HG02763 (cell line): ENCODE measurements around the gene DHX29.

Source experiments
- ATAC-seq: cut with Tn5 transposase; IDR thresholded peaks from one replicate; pipeline ENCODE4 v1.9.1; 2021; ENCODE audit warnings: mild to moderate bottlenecking, moderate library complexity; ENCODE audit not compliant: unreplicated experiment

DHX29 gene

DNA sequence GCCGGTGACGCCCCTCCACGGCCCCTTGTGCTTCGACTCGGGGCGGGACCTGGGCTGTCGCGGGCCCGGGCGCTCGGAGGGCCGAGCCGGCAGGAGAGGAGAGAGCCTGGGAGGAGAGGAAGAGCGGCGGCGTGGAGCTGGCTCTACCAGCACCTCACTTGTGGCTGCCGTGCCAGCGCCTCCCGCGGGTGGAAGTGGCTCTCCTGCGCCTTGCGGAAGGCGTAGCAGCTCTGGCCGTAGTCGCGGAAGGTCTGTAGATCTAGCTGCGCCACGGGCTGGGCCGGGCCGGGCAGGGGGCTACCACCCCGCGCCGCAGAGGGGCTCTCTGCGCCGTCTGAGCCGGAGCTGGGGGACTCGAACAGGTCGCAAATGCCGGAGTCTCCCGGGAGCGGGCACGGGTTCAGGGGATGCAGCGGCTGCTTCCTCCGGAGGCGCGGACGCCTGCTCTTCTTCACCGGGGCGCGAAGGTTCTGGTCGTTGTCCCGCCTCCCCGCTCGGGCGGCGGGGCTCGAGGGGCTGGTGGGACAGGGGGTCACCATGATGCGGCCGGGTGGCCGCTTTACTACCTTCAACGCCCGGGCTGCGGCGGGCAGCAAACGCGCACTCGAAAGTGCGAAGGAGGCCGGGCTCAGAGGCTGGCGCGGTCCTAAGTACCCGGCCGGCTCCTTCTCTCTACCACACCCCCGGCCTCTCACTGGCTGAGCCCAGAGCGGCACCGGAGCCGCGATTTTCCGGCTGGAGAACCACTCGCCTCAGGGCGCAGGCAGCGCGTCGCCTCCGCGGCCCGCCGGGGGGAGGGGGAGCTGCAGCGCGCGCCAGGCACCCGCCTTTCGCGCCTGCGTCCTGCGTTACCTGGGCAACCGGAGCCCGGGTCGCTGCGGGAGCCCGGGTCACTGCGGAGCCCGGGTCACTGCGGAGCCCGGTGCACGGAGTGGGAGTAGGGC lies 74.2 kb downstream of the DHX29 start, which contains the start of gene CCNO:
Gene CCNO (minus strand): TSS at position 624 of the 944 bp plus-strand sequence. CDS start 85 bp downstream, at position 539.
- peak; percentile 48 for ATAC-seq

- peak; percentile 11 for ATAC-seq
These were observed 75.1 kb downstream of the DHX29 start for GRCh38 chr5:55232271-55232984.

- ATAC-seq, result no peak
These were observed 75.6 kb downstream of the DHX29 start for GRCh38 chr5:55231919-55232270.

- no peak for ATAC-seq
These were observed 76.2 kb downstream of the DHX29 start for GRCh38 chr5:55231029-55231918.

- ATAC-seq, result no peak
These were observed 77.3 kb downstream of the DHX29 start for GRCh38 chr5:55230086-55230629.

GRCh38 chr5:55227664-55228430 lies 79.6 kb downstream of the DHX29 start:
- ATAC-seq, result no peak

GRCh38 chr5:55226934-55227663 lies 80.4 kb downstream of the DHX29 start, which contains the start of gene MCIDAS:
Gene MCIDAS, minus strand, starts transcription at chr5:55227315. Its CDS starts 177 bp downstream, at chr5:55227138.
- peak; percentile 36 for ATAC-seq

GRCh38 chr5:55226027-55226933 lies 81.2 kb downstream of the DHX29 start:
- peak; percentile 41 for ATAC-seq

GRCh38 chr5:55225346-55225745 lies 82.1 kb downstream of the DHX29 start:
- ATAC-seq, result no peak

DNA sequence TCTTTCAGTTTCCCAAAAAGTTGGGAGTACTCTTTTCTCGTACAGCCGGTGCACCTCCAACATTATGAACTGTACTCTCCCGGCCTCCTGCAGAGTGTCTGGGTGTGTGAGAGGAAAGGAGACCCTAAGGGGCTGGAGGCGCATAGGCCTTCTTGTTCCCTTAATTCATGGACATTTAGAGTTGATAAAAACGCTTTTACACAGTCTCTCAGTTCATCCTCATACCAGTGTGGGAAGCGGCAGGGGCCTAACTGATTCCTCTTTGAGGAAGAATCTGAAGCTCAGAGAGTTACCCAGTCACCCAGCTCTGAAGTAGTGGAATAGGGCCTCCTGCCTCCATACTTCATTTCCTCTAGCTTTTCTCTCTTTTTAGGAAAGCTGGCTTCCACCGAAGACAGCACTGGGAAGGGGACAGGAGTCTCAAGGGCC lies 83.7 kb downstream of the DHX29 start:
- no peak for ATAC-seq

- ATAC-seq, result no peak
These were observed 84.3 kb downstream of the DHX29 start for GRCh38 chr5:55222985-55223811.

DNA sequence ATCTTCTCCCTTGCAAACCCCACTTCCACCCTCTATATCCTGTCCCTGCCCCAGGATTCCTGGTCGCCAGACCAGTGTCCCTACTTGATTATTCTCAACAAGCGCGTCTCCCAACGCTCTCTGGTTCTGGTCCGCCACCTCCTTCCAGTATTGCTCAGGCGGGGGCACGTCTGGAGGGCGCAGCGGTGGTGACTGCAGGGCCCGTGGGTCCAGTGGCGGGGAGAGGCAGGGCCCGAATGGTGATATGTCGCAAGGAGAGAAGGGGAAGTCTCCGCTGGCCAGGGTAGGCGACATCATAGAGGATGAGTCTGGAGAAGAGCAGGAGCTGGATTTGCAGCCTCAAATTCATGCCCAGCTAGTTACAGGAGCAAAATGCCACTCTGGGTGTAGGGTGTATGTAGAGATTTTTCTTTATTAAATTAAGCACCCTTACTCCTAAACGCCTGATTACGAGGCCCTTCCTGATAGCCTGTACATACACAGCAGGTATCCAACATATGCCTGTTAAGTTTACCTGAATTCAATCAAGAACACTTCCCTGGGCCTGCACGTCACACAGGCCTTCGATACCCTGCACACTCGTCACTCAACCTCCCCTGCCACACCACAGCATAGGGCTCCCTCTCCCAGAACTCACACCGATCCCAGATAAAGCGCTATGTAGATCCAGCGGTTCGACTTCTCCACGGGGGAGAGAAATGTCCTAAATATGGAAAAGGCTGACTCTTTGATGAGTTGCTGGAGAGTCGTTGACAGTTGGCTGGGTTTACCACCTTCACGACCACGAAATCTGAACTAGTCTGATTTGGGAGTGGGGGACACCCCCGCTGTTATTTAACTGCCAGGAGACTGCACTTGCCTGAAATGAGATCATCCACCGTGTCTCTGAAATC lies 85.2 kb downstream of the DHX29 start:
- no peak for ATAC-seq

- ATAC-seq, result no peak
These were observed 86.9 kb downstream of the DHX29 start for GRCh38 chr5:55220433-55221185.

DNA sequence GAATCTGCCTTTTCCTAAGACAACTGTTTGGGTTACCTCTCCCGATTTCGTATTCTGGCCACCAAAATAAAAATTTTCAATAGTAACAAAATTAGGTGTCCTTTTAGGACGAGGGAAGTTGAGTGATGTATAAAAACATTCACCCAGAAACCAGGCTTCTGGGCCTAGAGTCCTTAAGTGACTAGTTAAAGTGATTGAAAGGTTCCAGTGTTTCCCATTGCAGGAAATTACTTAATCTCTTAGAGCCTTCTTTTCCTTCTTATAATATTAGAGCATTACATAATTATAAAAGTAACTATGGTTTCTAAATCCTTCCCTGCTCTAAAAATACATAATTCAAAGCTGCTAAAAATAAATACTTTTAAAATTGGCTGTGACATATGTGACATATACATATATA lies 87.7 kb downstream of the DHX29 start:
- no peak for ATAC-seq

GRCh38 chr5:55218967-55219366 lies 88.5 kb downstream of the DHX29 start:
- no peak for ATAC-seq
